Loucy (cell line): ENCODE measurements around the gene LTBP4.

Experiments used
- CTCF ChIP-seq: fragments of 200-600 bp; sonication (generic); conservative IDR thresholded peaks from 2 replicates; pipeline ENCODE4 v1.5.1; 2014; ENCODE audit warnings: mild to moderate bottlenecking, antibody characterized with exemption, low read length
- EZH2phosphoT487 ChIP-seq: fragments of 200-600 bp; IDR thresholded peaks from 2 replicates; pipeline ENCODE4 v1.6.1; 2018; ENCODE audit warnings: antibody characterized with exemption, mild to moderate bottlenecking, moderate library complexity, borderline replicate concordance

GRCh38 chr19:40570313-40571004 lies 30.7 kb upstream of the LTBP4 start:
- TF ChIP-seq EZH2phosphoT487 (no peak), CTCF (peak; percentile 67)
